HG03064 (cell line): ENCODE data around the gene CCDC167.
"Not testable (repeated sequence)": the region's sequence is repeated elsewhere in the genome, so short reads cannot be mapped to it uniquely, and the experiment has no call there.

Experiments used
- ATAC-seq: cut with Tn5 transposase; IDR thresholded peaks from one replicate; pipeline ENCODE4 v1.9.1; 2021; ENCODE audit warnings: low read depth; ENCODE audit not compliant: unreplicated experiment

Gene CCDC167

DNA sequence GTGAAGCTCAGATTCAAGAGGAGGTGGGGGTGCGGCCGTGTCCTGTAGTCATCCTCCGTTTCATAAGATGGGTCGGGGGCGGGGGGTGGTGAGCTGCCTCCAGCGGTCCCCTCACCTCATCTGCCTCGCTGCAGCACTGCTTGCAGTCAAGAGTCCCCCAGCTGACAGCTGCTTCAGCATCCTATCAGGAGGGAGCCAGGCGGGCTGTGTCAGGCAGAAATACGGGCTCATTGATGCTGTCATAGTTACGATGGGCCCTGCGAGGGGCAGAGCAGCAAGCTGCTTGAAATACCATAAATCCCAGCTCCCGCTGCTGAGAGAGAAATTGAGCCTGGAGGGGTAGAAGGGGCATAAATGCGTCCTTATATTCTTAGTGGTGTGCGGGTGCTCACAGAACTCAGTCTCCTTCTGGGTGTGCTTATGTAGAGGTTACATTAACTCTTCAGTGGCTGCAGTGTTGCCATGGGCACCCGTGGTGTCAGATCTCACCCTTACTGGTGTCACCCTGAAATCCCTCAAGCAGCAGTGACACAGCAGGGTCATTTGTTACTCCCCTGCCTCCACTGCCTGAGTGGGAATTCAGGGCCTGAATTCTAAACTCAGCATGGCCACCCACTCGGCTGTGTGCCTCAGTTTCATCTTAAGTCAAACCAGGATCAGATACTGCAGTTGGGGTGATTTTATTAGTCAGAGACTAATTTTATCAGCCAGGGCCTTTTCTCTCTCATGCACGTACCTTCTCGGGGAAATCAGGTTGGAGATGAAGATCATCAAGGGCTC is 21.8 kb downstream of the CCDC167 start:
- ATAC-seq = no peak

GRCh38 chr6:37477191-37477590 is 22.5 kb downstream of the CCDC167 start:
- ATAC-seq = no peak

DNA sequence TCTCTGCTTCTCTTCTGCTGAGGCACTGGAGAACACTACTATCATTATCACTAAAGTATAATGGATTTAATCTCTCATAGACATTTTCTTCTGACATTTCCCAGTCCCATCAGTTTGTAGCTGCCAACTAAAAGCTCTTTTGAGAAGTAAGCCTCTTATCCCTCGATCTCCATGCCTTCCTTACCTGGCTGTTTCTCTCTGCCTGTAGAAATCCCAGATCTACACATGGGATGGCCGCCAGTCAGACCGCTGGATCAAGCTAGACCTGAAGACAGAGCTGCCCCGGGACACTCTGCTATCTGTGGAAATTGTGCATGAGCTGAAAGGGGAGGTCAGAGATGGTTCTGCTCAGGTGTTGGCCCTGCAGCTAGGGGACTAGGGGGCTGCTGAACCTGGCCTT is 25.4 kb downstream of the CCDC167 start:
- ATAC-seq = no peak

- ATAC-seq = no peak
Measured at GRCh38 chr6:37473364-37474095, 26.2 kb downstream of the CCDC167 start.

GRCh38 chr6:37467718-37468117 is 32.0 kb downstream of the CCDC167 start:
- ATAC-seq = no peak

GRCh38 chr6:37463110-37463509 is 36.6 kb downstream of the CCDC167 start:
- ATAC-seq = no peak

GRCh38 chr6:37460805-37461204 is 38.9 kb downstream of the CCDC167 start:
- no peak for ATAC-seq

DNA sequence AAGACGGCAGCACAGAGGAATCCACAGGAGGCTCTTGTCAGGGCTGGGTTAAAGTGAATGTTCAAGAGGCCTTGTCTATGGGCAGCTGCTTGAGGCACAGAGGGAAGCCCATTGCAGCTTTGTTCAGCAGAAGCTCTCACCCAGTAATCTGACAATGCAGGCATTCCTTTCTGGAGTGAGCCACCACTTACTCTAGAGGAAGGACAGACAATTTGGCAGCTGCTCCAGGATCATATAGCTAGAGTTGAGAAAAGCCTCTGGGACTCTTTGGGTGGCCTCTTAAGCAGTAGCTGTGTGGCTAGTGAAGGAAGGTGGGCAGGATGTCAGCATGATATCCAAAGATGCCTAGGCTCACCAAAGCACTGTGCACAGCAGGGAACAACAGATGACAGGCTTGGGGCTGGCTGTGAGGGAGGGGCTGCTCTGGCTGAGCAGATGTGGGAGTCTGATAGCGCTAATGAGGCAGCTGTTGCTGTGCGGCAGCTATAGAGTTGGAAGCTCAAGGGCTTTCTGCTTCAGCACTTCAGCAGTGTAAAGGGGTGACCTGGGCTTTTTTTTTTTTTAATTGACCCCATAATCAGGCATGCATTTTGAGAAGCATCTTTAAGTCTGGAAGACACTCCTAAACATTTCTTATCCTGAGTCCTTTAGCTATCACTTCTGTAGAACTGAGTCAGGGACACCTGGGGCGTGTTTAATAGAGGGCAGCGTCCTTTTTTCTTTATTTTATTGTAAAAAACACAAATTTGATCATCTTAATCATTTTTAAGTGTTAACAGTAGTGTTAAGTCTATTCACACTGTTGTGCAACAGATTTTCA is 39.5 kb downstream of the CCDC167 start:
- no peak for ATAC-seq

DNA sequence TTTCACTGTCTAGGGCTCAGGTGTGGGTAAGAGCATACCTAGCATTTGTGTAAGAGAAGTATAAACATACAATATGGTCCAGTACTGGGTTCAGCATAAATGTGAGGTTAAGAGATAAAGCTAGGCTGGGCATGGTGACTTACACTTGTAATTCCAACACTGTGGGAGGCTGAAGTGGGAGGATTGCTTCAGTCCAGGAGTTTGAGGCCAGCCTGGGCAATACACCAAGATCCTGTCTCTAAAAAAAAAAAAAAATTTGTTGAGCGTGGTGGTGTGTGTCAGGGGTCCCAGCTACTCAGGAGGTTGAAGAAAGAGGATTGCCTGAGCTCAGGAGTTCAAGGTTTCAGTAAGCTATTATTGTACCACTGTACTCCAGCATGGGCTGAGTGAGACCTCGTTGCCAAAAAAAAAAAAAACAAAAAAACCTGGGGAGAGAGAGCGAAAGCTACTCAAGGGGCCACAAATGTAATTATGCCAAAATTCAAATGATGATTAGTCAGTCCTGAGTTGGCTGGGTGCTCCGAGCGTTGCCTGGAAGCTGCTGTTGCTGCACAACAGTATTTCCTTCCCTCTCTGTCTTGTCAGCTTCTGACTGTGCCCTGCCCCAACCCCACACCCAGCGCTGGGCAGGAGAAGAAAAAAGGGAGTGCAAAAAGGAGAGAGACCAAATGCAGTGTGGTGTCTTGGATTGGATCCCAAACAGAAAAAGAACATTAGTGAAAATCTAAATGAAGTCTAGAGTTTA is 42.7 kb downstream of the CCDC167 start:
- no peak for ATAC-seq

GRCh38 chr6:37456126-37456525 is 43.6 kb downstream of the CCDC167 start:
- no peak for ATAC-seq

DNA sequence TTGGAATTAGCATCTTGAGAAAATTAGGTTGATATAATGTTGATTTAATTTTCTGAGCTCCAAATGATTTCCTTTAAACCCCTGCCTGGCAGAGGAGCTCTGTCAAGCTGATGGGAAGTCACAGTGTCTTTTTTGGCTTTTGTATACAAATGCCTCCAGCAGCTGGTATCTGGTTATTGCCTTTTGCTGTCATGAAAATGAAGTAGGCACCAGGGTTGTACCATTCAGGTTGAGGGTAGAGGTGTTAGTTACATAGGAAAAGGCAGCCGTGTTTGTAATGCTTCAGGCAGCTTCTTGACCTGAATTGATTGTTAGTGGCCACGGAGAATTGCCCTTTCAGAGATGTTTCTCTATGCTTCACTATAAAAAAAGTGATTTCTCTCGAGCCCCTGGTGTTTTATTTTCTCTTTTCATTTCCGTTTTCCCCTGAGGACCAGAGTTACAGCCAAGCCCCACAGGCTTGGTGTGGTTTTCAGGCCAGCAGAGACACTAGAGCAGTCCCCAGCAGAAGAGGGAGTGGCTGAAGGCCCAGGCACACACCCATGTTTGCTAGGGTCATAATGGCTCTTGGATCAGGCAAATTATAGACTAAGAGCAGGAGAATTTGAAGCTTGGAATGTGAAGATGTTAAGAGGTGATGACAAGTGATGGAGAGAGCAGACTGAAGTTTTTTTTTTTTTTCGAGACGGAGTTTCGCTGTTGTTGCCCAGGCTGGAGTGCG is 45.1 kb downstream of the CCDC167 start:
- no peak for ATAC-seq

GRCh38 chr6:37452522-37452921 is 47.2 kb downstream of the CCDC167 start:
- ATAC-seq = no peak

DNA sequence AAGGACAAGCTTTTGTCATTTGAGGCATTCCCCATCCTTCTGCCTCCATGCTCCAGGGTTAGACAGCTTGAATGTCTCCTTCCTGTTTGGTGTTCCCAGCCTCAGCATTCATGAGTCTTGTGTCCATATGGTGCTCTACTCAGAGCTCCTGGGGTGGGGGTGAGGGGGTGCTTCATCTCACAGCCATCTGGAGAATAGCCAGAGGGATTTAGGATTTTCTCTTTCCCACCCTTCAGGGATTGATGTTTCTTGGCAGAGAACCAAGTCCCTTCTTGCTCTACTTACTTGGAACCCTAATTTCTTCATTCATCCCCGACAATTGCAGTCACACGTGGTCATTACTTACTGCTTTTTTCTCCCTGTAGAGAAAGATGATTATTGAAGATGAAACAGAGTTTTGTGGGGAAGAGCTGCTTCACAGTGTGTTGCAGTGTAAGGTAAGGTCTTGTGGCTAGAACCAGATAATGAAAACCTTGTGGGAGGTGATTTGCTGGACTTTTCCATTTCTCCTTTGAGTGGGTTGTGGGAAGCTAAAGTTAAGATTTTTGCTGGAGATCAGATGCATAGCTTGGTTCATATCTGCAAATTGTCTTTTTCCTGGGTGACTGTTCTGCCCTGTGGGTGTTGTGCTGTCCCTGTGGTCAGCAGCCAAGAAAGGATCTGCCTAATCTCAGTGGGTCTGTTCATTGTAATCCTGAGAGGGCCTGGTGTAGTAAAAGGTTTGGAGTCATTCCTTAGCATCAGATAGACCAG is 48.1 kb downstream of the CCDC167 start:
- ATAC-seq = no peak

- no peak for ATAC-seq
Measured at GRCh38 chr6:37449984-37450383, 49.7 kb downstream of the CCDC167 start.

DNA sequence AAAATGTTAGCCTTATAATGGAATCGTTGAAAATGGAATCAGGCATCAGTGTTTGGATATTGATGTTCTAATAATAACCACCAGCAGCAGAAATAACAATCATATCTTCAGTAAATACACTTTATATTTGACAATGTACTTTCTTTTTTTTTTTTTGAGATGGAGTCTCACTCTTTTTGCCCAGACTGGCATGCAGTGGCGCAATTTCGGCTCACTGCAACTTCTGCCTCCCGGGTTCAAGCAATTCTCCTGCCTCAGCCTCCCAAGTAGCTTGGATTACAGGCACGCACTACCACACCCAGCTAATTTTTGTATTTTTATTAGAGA is 56.5 kb downstream of the CCDC167 start:
- ATAC-seq = not testable (repeated sequence)

DNA sequence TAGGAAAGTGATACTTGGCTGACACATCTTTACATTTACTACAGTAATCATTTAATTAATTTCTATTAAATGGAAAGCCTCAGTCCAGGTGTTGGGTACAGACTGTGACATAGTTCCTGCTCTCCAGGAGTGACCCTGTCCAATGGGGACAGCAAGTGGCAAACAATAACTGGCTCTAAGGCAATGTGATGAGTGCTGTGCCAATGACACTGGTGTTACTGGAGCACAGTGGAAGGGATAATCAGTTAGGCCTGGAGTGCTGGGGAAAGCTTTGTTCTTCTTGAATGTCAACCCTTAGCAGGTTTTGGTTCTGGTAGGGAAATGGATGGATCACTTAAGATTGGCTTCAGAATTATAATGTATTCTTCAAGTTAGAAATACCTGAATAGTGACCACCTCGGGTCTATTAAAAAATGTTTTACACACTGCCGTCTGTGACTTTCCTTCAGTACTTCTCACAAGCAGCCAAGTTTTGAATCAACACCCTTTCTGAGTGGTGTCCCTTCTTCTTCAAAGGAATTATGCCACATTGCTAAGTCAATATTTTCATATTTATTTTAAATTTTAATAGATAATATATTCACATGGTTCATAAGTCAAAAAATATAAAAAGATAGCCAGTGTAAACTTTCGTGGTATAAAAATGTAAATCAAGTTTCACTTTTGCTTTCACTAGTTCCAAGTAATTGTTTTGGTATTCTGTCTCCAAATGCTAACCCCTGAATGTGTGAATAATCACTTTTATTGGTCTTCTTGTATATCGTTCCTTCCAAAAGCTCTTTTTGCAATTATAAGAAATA is 57.1 kb downstream of the CCDC167 start:
- no peak for ATAC-seq

- no peak for ATAC-seq
Measured at GRCh38 chr6:37441651-37442050, 58.0 kb downstream of the CCDC167 start.

- ATAC-seq = no peak
Measured at GRCh38 chr6:37438930-37439329, 60.8 kb downstream of the CCDC167 start.

- no peak for ATAC-seq
Measured at GRCh38 chr6:37435816-37436215, 63.9 kb downstream of the CCDC167 start.
